Measurements from ENCODE around the gene CDC25A. TPM values are rescaled to one million over a fixed set of nuclear protein-coding genes. Genes with fewer than 3 reads are reported as not detected.
"Not testable (repeated sequence)": the region's sequence is repeated elsewhere in the genome, so short reads cannot be mapped to it uniquely, and the experiment has no call there.

Gene CDC25A
- 0.32 TPM for total RNA-seq
- long read RNA-seq: 0 reads

GRCh38 chr3:48188266-48189201 lies at the start of gene CDC25A:
CDC25A (minus strand) TSS chr3:48188417; CDS start chr3:48187947, 470 bp downstream.
- intact Hi-C loops (cut with DNase I): loop anchor here (5.0 kb wide), 1 partner anchor 114 kb away; the partner anchor contains the start of gene NME6
- peak; percentile 98 for DNase-seq (ENCODE audit: low spot score)

DNA sequence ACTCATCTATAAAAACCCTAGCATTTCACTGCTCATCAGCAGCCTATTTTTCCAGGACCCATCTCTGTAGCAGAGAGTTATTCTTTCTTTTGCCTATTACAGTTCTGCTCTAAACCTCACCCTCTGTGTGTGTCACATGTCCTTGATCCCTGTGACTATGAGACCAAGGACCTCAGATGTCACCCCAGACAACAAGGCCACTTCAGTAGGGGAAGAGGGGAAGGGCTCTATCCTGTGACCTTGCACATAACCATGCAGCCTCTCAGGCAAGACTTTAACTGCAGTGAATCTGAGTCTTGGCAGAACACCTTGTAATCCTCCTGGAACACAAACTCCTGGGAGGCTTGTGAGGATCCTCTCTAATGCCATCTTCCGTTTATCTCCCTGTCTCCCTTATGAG lies 48.3 kb upstream of the CDC25A start:
- intact Hi-C loops (cut with DNase I): no loop called here
- no peak for DNase-seq (ENCODE audit: low spot score)

- no peak for DNase-seq (ENCODE audit: low spot score)
- intact Hi-C loops (cut with DNase I): loop anchor here (5.0 kb wide), 1 partner anchor 204 kb away; no protein-coding TSS in a partner anchor
Observed at GRCh38 chr3:48233542-48233941, 45.3 kb upstream of the CDC25A start.

DNA sequence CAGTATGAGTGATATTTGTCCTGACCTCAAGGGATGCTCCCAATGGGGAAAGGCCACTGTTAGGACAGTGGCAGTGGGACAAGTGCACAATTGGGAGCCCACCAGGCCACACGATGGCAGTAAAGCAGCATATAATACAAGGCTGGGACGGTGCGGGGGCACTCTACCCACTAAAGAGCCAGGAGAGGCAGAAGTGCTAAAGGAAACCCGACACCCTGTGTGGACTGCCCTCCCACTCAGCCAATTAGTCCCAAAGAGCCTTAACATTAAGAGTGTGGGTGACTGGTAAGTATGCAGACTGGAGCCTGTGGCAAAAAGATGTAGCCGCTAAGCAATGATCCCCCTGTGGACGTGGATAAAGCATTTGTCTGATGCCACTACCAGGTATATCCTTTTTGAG lies 44.5 kb upstream of the CDC25A start:
- intact Hi-C loops (cut with DNase I): loop anchor here (5.0 kb wide), 1 partner anchor 205 kb away; no protein-coding TSS in a partner anchor
- no peak for DNase-seq (ENCODE audit: low spot score)

- intact Hi-C loops (cut with DNase I): loop anchor here (5.0 kb wide), 1 partner anchor 205 kb away; no protein-coding TSS in a partner anchor
- DNase-seq (ENCODE audit: low spot score): no peak
Observed at GRCh38 chr3:48232232-48232631, 44.0 kb upstream of the CDC25A start.

GRCh38 chr3:48226939-48227338 lies 38.7 kb upstream of the CDC25A start:
- intact Hi-C loops (cut with DNase I): no loop called here
- no peak for DNase-seq (ENCODE audit: low spot score)

GRCh38 chr3:48225587-48225986 lies 37.4 kb upstream of the CDC25A start:
- DNase-seq (ENCODE audit: low spot score): no peak
- intact Hi-C loops (cut with DNase I): no loop called here

DNA sequence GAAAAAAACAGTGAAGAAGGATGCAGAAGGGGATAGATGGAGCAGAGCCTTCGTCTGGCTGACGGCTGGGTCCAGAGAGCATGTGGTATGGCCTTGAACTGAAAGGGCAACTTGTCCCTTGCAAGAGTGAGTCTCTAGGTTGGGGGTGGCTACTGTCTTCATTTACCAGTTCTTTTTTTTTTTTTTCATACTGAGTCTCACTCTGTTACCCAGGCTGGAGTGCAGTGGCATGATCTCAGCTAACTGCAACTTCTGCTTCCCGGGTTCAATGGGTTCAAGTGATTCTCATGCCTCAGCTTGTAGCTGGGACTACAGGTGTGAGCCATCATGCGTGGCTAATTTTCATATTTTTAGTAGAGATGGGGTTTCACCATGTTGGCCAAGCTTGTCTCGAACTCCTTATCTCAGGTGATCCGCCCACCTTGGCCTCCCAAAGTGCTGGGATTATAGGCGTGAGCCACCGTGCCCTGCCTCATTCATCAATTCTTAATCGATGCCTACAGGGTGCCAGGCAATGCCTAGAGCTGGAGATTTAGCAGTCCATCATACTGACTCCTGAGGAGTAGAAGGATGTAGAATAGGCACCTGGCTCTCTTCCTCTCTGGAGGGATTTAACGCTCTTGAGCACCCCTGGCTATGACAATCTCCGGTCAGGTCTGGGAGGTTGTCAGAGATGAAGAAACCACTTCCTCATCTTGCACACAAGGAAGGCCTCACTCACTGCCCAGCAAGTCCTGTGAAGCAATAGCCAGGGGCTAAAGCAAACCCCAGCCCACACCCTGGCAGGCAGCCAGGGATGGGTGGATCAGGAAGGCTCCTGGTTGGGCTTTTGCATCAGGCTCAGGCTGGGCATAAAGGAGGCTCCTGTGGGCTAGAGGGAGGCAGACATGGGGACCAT lies 34.6 kb upstream of the CDC25A start, which contains the start of gene CAMP:
Gene CAMP, plus strand, starts transcription at position 880 of the 898 bp plus-strand sequence. Its CDS starts 17 bp downstream, at position 897.
- DNase-seq (ENCODE audit: low spot score): peak; percentile 92
- intact Hi-C loops (cut with DNase I): no loop called here

DNA sequence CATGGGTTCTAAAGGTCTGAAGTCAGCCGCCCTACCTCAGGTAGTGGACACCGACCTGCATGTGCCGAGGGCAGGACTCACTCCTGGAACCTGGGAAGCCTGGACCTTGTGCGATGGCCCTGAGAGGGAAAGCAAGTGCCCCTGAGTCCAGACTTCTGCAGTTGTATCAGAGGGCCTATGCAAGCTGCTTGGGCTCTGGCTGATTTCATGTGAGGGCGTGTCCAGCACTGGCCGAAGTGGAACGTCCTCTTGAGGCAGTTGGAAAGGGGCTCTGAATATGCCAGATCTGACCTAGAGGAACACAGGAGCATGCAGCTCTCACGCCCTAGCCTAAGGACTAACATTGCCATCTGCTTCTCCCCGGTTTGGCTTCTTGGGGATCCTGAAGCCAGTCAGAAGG lies 32.5 kb upstream of the CDC25A start:
- intact Hi-C loops (cut with DNase I): no loop called here
- DNase-seq (ENCODE audit: low spot score): no peak

- intact Hi-C loops (cut with DNase I): no loop called here
- no peak for DNase-seq (ENCODE audit: low spot score)
Observed at GRCh38 chr3:48219543-48219942, 31.3 kb upstream of the CDC25A start.

GRCh38 chr3:48218537-48218936 lies 30.3 kb upstream of the CDC25A start:
- DNase-seq (ENCODE audit: low spot score): no peak
- intact Hi-C loops (cut with DNase I): no loop called here

GRCh38 chr3:48217449-48217848 lies 29.2 kb upstream of the CDC25A start:
- no peak for DNase-seq (ENCODE audit: low spot score)

GRCh38 chr3:48215876-48216275 lies 27.7 kb upstream of the CDC25A start:
- no peak for DNase-seq (ENCODE audit: low spot score)
- intact Hi-C loops (cut with DNase I): no loop called here

More at GRCh38 chr3:48217449-48217848, 29.2 kb upstream of the CDC25A start:
- intact Hi-C loops (cut with DNase I): no loop called here

- no peak for DNase-seq (ENCODE audit: low spot score)
- intact Hi-C loops (cut with DNase I): no loop called here
Observed at GRCh38 chr3:48215466-48215865, 27.2 kb upstream of the CDC25A start.

GRCh38 chr3:48215019-48215418 lies 26.8 kb upstream of the CDC25A start:
- intact Hi-C loops (cut with DNase I): no loop called here
- DNase-seq (ENCODE audit: low spot score): no peak

- intact Hi-C loops (cut with DNase I): no loop called here
- DNase-seq (ENCODE audit: low spot score): no peak
Observed at GRCh38 chr3:48214225-48214624, 26.0 kb upstream of the CDC25A start.

DNA sequence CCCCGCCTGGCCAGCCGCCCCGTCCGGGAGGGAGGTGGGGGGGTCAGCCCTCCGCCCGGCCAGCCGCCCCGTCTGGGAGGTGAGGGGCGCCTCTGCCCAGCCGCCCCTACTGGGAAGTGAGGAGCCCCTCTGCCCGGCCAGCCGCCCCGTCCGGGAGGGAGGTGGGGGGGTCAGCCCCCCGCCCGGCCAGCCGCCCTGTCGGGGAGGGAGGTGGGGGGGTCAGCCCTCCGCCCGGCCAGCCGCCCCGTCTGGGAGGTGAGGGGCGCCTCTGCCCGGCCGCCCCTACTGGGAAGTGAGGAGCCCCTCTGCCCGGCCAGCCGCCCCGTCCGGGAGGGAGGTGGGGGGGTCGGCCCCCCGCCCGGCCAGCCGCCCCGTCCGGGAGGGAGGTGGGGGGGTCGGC lies 23.6 kb upstream of the CDC25A start:
- intact Hi-C loops (cut with DNase I): not testable (repeated sequence)

DNA sequence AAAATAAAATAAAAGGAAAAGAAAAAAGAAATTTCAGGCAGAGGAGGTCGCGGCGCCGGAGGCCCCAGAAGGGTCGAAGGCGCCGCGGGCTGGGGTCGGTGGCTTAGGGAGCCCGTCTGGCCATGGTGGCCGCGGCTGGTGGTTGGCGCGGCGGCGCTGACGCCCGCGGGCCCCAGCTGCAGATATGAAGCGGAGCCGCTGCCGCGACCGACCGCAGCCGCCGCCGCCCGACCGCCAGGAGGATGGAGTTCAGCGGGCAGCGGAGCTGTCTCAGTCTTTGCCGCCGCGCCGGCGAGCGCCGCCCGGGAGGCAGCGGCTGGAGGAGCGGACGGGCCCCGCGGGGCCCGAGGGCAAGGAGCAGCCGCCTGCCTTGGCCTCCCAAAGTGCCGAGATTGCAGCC lies 22.3 kb upstream of the CDC25A start:
- DNase-seq (ENCODE audit: low spot score); intact Hi-C loops (cut with DNase I): not testable (repeated sequence)

More for the DNA sequence above, 23.6 kb upstream of the CDC25A start:
- not testable (repeated sequence) for DNase-seq (ENCODE audit: low spot score)

- no peak for DNase-seq (ENCODE audit: low spot score)
- intact Hi-C loops (cut with DNase I): no loop called here
Observed at GRCh38 chr3:48209445-48209844, 21.2 kb upstream of the CDC25A start.

DNA sequence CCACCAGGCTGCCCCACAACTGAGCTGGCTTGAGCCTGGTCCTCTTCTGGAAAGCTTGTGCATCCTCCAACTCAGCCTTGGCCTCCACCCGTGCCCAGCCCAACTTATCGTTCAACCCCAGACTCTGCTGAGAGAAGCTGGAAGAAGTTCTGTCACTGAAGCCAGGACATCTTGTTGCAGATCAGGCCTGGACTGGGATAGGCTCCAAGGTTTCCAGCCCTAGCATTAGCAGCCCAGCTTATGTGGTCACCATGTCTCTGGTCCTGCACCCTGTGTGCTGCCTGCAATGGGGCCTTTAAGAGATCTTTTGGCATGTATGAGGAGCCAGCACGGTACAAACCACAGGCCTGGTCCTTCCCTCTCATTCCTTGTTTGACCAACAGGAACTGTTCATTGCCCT lies 19.9 kb upstream of the CDC25A start:
- intact Hi-C loops (cut with DNase I): no loop called here
- DNase-seq (ENCODE audit: low spot score): no peak
